Neuronal stem cell (in vitro differentiated cells): Measurements from ENCODE around the gene ARHGEF4.

Source experiments
- DNase-seq: peaks from one replicate; pipeline ENCODE4 v3.0.0-alpha.2; 2013; ENCODE audit warnings: low spot score
- H2AFZ ChIP-seq: one replicate; pipeline ENCODE4 v1.6.1; 2013; ENCODE audit warnings: mild to moderate bottlenecking, low read length, inconsistent platforms
- H2AK5ac ChIP-seq: 2 replicates; pipeline ENCODE4 v1.6.1; 2013; ENCODE audit warnings: low read depth, mild to moderate bottlenecking, inconsistent platforms, low read length, moderate library complexity, mixed read lengths
- H2BK120ac ChIP-seq: 2 replicates; pipeline ENCODE4 v1.6.1; 2013; ENCODE audit warnings: low read depth, mild to moderate bottlenecking, inconsistent platforms, low read length, moderate library complexity, mixed read lengths
- H2BK12ac ChIP-seq: one replicate; pipeline ENCODE4 v1.6.1; 2013; ENCODE audit warnings: low read length, inconsistent platforms
- H2BK15ac ChIP-seq: 2 replicates; pipeline ENCODE4 v1.6.1; 2013; ENCODE audit warnings: mild to moderate bottlenecking, low read length, inconsistent platforms, mixed read lengths
- H2BK5ac ChIP-seq: one replicate; pipeline ENCODE4 v1.6.1; 2013; ENCODE audit warnings: inconsistent platforms, mild to moderate bottlenecking, low read length, moderate library complexity
- H3K14ac ChIP-seq: one replicate; pipeline ENCODE4 v1.6.1; 2013; ENCODE audit warnings: low read length, inconsistent platforms
- H3K18ac ChIP-seq: 2 replicates; pipeline ENCODE4 v1.6.1; 2013; ENCODE audit warnings: low read length, inconsistent platforms
- H3K23ac ChIP-seq: 2 replicates; pipeline ENCODE4 v1.6.1; 2013; ENCODE audit warnings: low read depth, mild to moderate bottlenecking, mixed read lengths, low read length, inconsistent platforms; ENCODE audit not compliant: poor library complexity
- H3K27ac ChIP-seq: replicated peaks from 3 replicates; pipeline ENCODE4 v1.5.1; 2013; ENCODE audit warnings: low read length, inconsistent platforms
- H3K27me3 ChIP-seq, 3 experiments: 2 replicates each; pipeline ENCODE4 v1.6.1; 2013; ENCODE audit warnings: low read length in 3 of 3, mild to moderate bottlenecking in 2 of 3, inconsistent platforms in 1 of 3, low read depth in 1 of 3, mixed read lengths in 1 of 3, moderate library complexity in 1 of 3; ENCODE audit not compliant: control insufficient read depth in 3 of 3, insufficient read depth in 3 of 3
- H3K36me3 ChIP-seq, 2 donors: replicated peaks in 1 of 2; 2 replicates each; pipeline ENCODE4 v1.6.1; 2013; ENCODE audit warnings: low read length in 2 of 2; ENCODE audit not compliant: control insufficient read depth in 2 of 2, insufficient read depth in 2 of 2
- H3K4ac ChIP-seq: 2 replicates; pipeline ENCODE4 v1.6.1; 2013; ENCODE audit warnings: inconsistent platforms, mild to moderate bottlenecking, low read length, moderate library complexity
- H3K4me1 ChIP-seq, 2 donors: 1 replicate in 1 of 2; 2 replicates in 1 of 2; pipeline ENCODE4 v1.6.1; 2013; ENCODE audit warnings: low read length in 2 of 2, low read depth in 1 of 2; ENCODE audit not compliant: control insufficient read depth in 2 of 2, insufficient read depth in 1 of 2
- H3K4me2 ChIP-seq: one replicate; pipeline ENCODE4 v1.6.1; 2013; ENCODE audit warnings: mild to moderate bottlenecking, low read length, inconsistent platforms; ENCODE audit not compliant: insufficient read depth, poor library complexity, severe bottlenecking
- H3K4me3 ChIP-seq, 2 donors: 2 replicates each; pipeline ENCODE4 v1.5.1; 2013; ENCODE audit warnings: low read length in 2 of 2, mild to moderate bottlenecking in 2 of 2, inconsistent platforms in 1 of 2, moderate library complexity in 1 of 2
- H3K79me1 ChIP-seq: one replicate; pipeline ENCODE4 v1.6.1; 2013; ENCODE audit warnings: low read depth, mild to moderate bottlenecking, inconsistent platforms, low read length, moderate library complexity
- H3K9ac ChIP-seq: one replicate; pipeline ENCODE4 v1.6.1; 2013; ENCODE audit warnings: mild to moderate bottlenecking, low read depth, low read length, inconsistent platforms; ENCODE audit not compliant: poor library complexity
- H3K9me3 ChIP-seq, 2 donors: replicated peaks in 1 of 2; 2 replicates each; pipeline versions ENCODE3 to v1.6.1; 2013; ENCODE audit warnings: low read length in 2 of 2, mild to moderate bottlenecking in 2 of 2, inconsistent platforms in 1 of 2, low read depth in 1 of 2, mixed read lengths in 1 of 2, moderate library complexity in 1 of 2; ENCODE audit not compliant: control insufficient read depth in 2 of 2, insufficient read depth in 1 of 2
- H4K8ac ChIP-seq: one replicate; pipeline ENCODE4 v1.6.1; 2013; ENCODE audit warnings: low read depth, mild to moderate bottlenecking, inconsistent platforms, low read length, moderate library complexity
- H4K91ac ChIP-seq: one replicate; pipeline ENCODE4 v1.6.1; 2013; ENCODE audit warnings: low read length, low read depth, mild to moderate bottlenecking, inconsistent platforms; ENCODE audit not compliant: poor library complexity
- WGBS, 2 donors: extraction: QIAGEN DNeasy Blood & Tissue Kit; methylation state at CpG; one replicate each; pipeline ENCODE4 v1.1.7; 2013; ENCODE audit warnings: missing lambda C conversion rate in 2 of 2, mixed read lengths in 1 of 2; ENCODE audit not compliant: insufficient read length in 2 of 2, insufficient replicate concordance in 1 of 2; ENCODE audit errors: extremely low coverage in 2 of 2; 5-methylcytosine and 5-hydroxymethylcytosine counted together

Gene ARHGEF4

GRCh38 chr2:130913891-130914290 lies 77.2 kb downstream of the ARHGEF4 start:
- no peak overlapping the region for H3K9ac ChIP-seq
- H2BK120ac ChIP-seq, result no peak overlapping the region
- H3K79me1 ChIP-seq, result no peaks in the 10 kb centered on the region
- no CpG with 5 or more reads among the region's 6 CpGs for WGBS, 2 donors
- no peak overlapping the region for H2BK12ac ChIP-seq
- no peak overlapping the region for H4K8ac ChIP-seq
- H3K4me2 ChIP-seq, result no peak overlapping the region
- no peak overlapping the region for H2BK15ac ChIP-seq
- no peak overlapping the region for H3K4me3 ChIP-seq
- H3K23ac ChIP-seq, result no peak overlapping the region
- H3K36me3 ChIP-seq, result peaks cover 0 to 2% of the 10 kb centered on the region in 2 donors
- H2BK5ac ChIP-seq, result no peak overlapping the region
- H3K4ac ChIP-seq, result no peak overlapping the region
- H3K27ac ChIP-seq, result no peak overlapping the region
- H3K14ac ChIP-seq, result no peak overlapping the region
- no peak overlapping the region for H2AFZ ChIP-seq
- no peak overlapping the region for H2AK5ac ChIP-seq
- peaks cover 0 to 12% of the 10 kb centered on the region in 2 donors for H3K4me1 ChIP-seq
- H4K91ac ChIP-seq, result no peak overlapping the region
- peaks cover 0 to 2% of the 10 kb centered on the region in 2 donors for H3K9me3 ChIP-seq
- no peak overlapping the region for H3K18ac ChIP-seq
- no peaks in the 10 kb centered on the region for H3K27me3 ChIP-seq
- DNase-seq, result no peak

- Histone ChIP-seq H3K4me3 (no peak overlapping the region), H3K4me2 (no peak overlapping the region), H3K23ac (no peak overlapping the region), H2BK12ac (no peak overlapping the region), H3K79me1 (no peaks in the 10 kb centered on the region), H2BK15ac (no peak overlapping the region), H2AFZ (no peak overlapping the region), H4K91ac (no peak overlapping the region), H3K27me3 (no peaks in the 10 kb centered on the region), H4K8ac (no peak overlapping the region), H3K36me3 (peaks cover 0 to 2% of the 10 kb centered on the region in 2 donors), H3K9me3 (peaks cover 0 to 2% of the 10 kb centered on the region in 2 donors), H2AK5ac (no peak overlapping the region), H3K9ac (no peak overlapping the region), H2BK120ac (no peak overlapping the region), H3K18ac (no peak overlapping the region), H3K4ac (no peak overlapping the region), H3K27ac (no peak overlapping the region), H2BK5ac (no peak overlapping the region), H3K4me1 (peaks cover 0 to 12% of the 10 kb centered on the region in 2 donors), H3K14ac (no peak overlapping the region)
- no peak for DNase-seq
- no CpG with 5 or more reads among the region's 5 CpGs for WGBS, 2 donors
These were observed 78.4 kb downstream of the ARHGEF4 start for GRCh38 chr2:130915149-130915548.

GRCh38 chr2:130915595-130916437 lies 79.1 kb downstream of the ARHGEF4 start:
- WGBS, 2 donors, result no CpG with 5 or more reads among the region's 50 CpGs
- Histone ChIP-seq H2AFZ (no peak overlapping the region), H3K79me1 (no peaks in the 10 kb centered on the region), H2BK5ac (no peak overlapping the region), H3K27me3 (no peaks in the 10 kb centered on the region), H3K4me2 (no peak overlapping the region), H2BK120ac (no peak overlapping the region), H4K8ac (no peak overlapping the region), H3K4me3 (no peak overlapping the region), H3K4me1 (peaks cover 0 to 12% of the 10 kb centered on the region in 2 donors), H3K23ac (peak overlapping the region; percentile 35), H4K91ac (no peak overlapping the region), H2BK12ac (no peak overlapping the region), H3K9ac (no peak overlapping the region), H3K36me3 (peaks cover 0 to 2% of the 10 kb centered on the region in 2 donors), H3K4ac (no peak overlapping the region), H3K27ac (no peak overlapping the region), H3K14ac (no peak overlapping the region), H3K9me3 (peaks cover 0 to 2% of the 10 kb centered on the region in 2 donors), H3K18ac (no peak overlapping the region), H2BK15ac (no peak overlapping the region), H2AK5ac (no peak overlapping the region)
- DNase-seq, result no peak

- H2BK12ac ChIP-seq, result no peak overlapping the region
- peaks cover 0 to 8% of the 10 kb centered on the region in 2 donors for H3K4me1 ChIP-seq
- peaks cover 0 to 2% of the 10 kb centered on the region in 2 donors for H3K9me3 ChIP-seq
- no peak overlapping the region for H3K9ac ChIP-seq
- H3K4me2 ChIP-seq, result no peak overlapping the region
- no peak overlapping the region for H2AFZ ChIP-seq
- H2BK120ac ChIP-seq, result no peak overlapping the region
- H3K4ac ChIP-seq, result no peak overlapping the region
- no peak overlapping the region for H3K18ac ChIP-seq
- DNase-seq, result no peak
- H3K27me3 ChIP-seq, result no peaks in the 10 kb centered on the region
- no peaks in the 10 kb centered on the region for H3K79me1 ChIP-seq
- no peak overlapping the region for H3K14ac ChIP-seq
- peak overlapping the region; percentile 35 for H3K23ac ChIP-seq
- H4K91ac ChIP-seq, result no peak overlapping the region
- H2BK5ac ChIP-seq, result no peak overlapping the region
- WGBS, 2 donors, result no CpG with 5 or more reads among the region's 19 CpGs
- H2BK15ac ChIP-seq, result no peak overlapping the region
- no peak overlapping the region for H3K4me3 ChIP-seq
- H4K8ac ChIP-seq, result no peak overlapping the region
- no peak overlapping the region for H2AK5ac ChIP-seq
- H3K36me3 ChIP-seq, result peaks cover 0 to 2% of the 10 kb centered on the region in 2 donors
- H3K27ac ChIP-seq, result no peak overlapping the region
These were observed 79.7 kb downstream of the ARHGEF4 start for GRCh38 chr2:130916438-130916705.
